Right kidney (tissue), 9 donors: Measurements from ENCODE around the gene NCEH1.
"Not testable (repeated sequence)": the region's sequence is repeated elsewhere in the genome, so short reads cannot be mapped to it uniquely, and the experiment has no call there.

ENCODE experiments used
- DNase-seq: peaks from one replicate; pipeline ENCODE4 v3.0.0-alpha.2; 2016
- long read RNA-seq, 8 donors: transcript quantifications; one replicate each; lab custom pipeline, GENCODE V29; 2026

The NCEH1 gene
- long read RNA-seq, donor 1, full-length matches to known transcripts = 1 of 1 reads
- long read RNA-seq, donor 1, partial matches to known transcripts = 0 of 1 reads
- long read RNA-seq, donor 1, other reads (novel, unspliced or antisense) = 0 of 1 reads
- long read RNA-seq, donor 2 = 0 reads
- long read RNA-seq, donor 3, full-length matches to known transcripts = 2 of 2 reads
- long read RNA-seq, donor 3, partial matches to known transcripts = 0 of 2 reads
- long read RNA-seq, donor 3, other reads (novel, unspliced or antisense) = 0 of 2 reads
- long read RNA-seq, donor 4, full-length matches to known transcripts = 1 of 1 reads
- long read RNA-seq, donor 4, partial matches to known transcripts = 0 of 1 reads
- long read RNA-seq, donor 4, other reads (novel, unspliced or antisense) = 0 of 1 reads
- long read RNA-seq, donor 5 = 0 reads
- long read RNA-seq, donor 6 = 0 reads
- long read RNA-seq, donor 7, full-length matches to known transcripts = 1 of 1 reads
- long read RNA-seq, donor 7, partial matches to known transcripts = 0 of 1 reads
- long read RNA-seq, donor 7, other reads (novel, unspliced or antisense) = 0 of 1 reads
- long read RNA-seq, donor 8, full-length matches to known transcripts = 1 of 1 reads
- long read RNA-seq, donor 8, partial matches to known transcripts = 0 of 1 reads
- long read RNA-seq, donor 8, other reads (novel, unspliced or antisense) = 0 of 1 reads

GRCh38 chr3:172710664-172711453, at the start of gene NCEH1:
Gene NCEH1, minus strand, starts transcription at chr3:172711067. Its CDS starts 83 bp downstream, at chr3:172710984.
- DNase-seq = peak; percentile 87

GRCh38 chr3:172760416-172760815, 49.5 kb upstream of the NCEH1 start:
- DNase-seq = not testable (repeated sequence)

GRCh38 chr3:172753125-172753524, 42.3 kb upstream of the NCEH1 start:
- no peak for DNase-seq

DNA sequence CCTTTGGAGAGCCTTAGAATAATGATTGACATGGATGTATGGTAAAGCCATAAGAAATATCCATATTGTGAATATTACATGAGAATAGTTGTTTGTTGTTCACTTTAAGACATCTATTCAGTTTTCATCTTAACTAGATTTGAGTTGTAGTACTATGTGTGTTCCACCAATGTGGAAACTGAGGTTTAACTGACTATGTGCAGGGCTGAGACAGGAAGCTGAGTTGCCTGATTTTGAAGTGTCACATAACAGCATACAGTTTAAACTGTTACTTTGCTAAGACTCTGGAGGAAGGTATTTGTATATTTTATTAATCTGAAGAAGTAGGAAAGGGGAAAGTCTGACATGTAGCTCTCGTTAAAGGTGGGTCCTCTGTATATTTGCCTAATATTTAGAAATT, 41.8 kb upstream of the NCEH1 start:
- no peak for DNase-seq

- DNase-seq = no peak
Measured at GRCh38 chr3:172751175-172751704, 40.4 kb upstream of the NCEH1 start.

DNA sequence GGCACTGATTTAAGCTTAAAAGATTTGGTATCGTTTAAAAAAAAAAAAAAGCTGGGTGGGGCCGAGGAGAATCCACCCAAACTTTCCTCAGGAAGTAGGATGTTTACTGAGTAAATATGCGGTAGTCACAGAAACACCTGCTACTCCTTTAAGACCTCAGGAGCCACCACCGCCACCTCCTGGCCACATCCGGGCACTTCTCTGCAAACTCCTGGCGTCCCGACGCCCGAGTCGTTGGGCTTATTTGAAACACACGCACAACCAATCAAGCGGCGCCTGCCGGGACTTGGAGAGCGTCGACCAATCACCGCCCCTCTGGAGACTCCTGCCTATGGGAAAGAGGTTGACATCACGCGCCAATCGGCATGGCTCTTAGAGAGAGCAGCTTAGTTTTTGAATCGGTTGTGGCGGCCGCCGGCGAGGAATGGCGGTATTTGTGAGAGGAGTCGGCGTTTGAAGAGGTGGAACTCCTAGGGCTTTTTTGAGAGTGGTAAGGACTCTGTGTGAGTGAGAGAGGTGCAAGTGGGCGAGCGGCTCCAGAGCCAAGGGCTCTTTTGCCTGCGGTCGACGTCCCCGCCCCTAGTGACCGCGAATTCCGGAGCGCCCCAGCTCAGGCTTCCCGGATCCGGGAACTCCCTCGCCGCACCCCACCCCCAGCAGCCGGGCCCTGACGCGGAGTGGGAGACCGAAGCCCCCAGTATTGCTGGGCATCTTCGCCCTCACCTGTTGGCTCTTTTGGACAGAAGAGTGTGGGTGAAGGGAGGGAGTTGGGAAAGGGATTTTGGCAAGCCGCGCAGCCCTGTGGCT, 39.7 kb upstream of the NCEH1 start, which contains the start of gene ECT2:
Gene ECT2 (plus strand): TSS at position 359 of the 807 bp plus-strand sequence. CDS start 3,805 bp downstream, outside the sequence.
- DNase-seq = peak; percentile 96

DNA sequence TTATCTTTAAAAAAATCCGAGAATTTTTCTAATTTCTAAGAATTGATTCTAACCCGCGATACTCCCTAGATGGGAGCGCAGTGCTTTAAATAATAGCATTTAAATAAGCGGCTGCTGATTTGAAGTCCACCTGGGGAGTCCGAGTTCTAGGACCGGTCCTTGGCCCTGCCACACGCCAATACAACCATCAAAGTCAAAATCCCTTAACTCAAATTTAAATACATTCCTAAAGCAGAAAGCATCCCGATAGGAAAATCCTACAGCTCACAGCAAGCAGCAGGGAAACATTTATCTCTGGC, 39.2 kb upstream of the NCEH1 start:
- DNase-seq = no peak

- DNase-seq = peak; percentile 33
Measured at GRCh38 chr3:172749230-172749965, 38.5 kb upstream of the NCEH1 start.

DNA sequence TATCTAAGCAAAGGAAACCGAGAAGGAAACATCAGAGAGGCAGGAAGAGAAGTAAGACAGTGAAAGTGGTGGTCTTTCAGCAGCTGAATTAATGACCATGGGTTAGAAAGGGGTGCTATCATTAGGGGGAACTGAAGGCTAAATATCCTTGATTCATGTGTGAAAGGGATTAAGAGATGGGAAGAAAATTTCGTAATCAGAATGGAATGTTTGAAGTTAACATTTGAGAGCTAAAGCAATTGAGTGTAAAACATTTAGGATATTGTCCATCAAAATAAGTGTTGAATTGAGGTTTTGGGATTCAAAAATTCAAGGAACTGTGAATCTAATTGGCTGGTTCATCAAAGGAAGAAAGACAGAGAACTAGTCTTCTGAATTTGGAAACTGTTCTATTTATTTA, 35.6 kb upstream of the NCEH1 start:
- no peak for DNase-seq

- no peak for DNase-seq
Measured at GRCh38 chr3:172739462-172739861, 28.6 kb upstream of the NCEH1 start.

GRCh38 chr3:172735014-172735413, 24.1 kb upstream of the NCEH1 start:
- no peak for DNase-seq

- no peak for DNase-seq
Measured at GRCh38 chr3:172726380-172726779, 15.5 kb upstream of the NCEH1 start.

- not testable (repeated sequence) for DNase-seq
Measured at GRCh38 chr3:172722536-172723040, 11.7 kb upstream of the NCEH1 start.

GRCh38 chr3:172717493-172718088, 6.7 kb upstream of the NCEH1 start:
- no peak for DNase-seq

GRCh38 chr3:172716476-172716875, 5.6 kb upstream of the NCEH1 start:
- DNase-seq = no peak

DNA sequence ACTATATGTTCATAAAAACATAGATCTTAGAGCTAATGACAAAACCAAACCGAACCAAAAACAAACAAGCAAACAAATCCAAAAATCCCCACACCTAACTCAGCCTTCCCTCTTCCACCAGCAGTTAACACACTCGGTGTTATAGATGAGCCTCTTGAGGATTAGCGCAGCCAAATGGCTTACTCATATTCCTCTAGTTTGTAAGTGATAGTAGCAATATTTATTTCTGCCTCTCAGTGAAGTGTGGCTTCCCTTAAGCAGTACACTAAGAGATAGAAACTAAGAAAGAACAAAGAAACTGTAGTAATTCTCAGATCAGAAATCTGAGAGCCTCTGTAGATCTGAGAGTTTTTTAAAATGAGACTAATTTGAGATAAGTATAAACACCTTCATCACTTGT, 2.4 kb upstream of the NCEH1 start:
- DNase-seq = no peak

- DNase-seq = no peak
Measured at GRCh38 chr3:172711454-172711795, 558 bp upstream of the NCEH1 start.

GRCh38 chr3:172709774-172710663, 848 bp downstream of the NCEH1 start:
- no peak for DNase-seq
